ENCODE results near the gene RWDD3.

The RWDD3 gene

GRCh38 chr1:95249916-95250315, 15.9 kb downstream of the RWDD3 start:
- Histone ChIP-seq H3K27ac (ENCODE audit: low read length) (no peak overlapping the region), H3K27me3 (ENCODE audit: control insufficient read depth, insufficient read depth, low read length) (no peaks in the 10 kb centered on the region), H3K4me3 (ENCODE audit: low read length) (no peak overlapping the region), H3K4me1 (ENCODE audit: control insufficient read depth, insufficient read depth, low read length) (no peaks in the 10 kb centered on the region), H3K36me3 (ENCODE audit: control insufficient read depth, insufficient read depth, low read length) (no peaks in the 10 kb centered on the region), H3K9me3 (ENCODE audit: control insufficient read depth, insufficient read depth, low read length) (no peaks in the 10 kb centered on the region)
- DNase-seq (ENCODE audit: low read depth, low spot score) = no peak
- WGBS (ENCODE audit: insufficient coverage, insufficient read length) = no CpG with 5 or more reads among the region's 1 CpG

DNA sequence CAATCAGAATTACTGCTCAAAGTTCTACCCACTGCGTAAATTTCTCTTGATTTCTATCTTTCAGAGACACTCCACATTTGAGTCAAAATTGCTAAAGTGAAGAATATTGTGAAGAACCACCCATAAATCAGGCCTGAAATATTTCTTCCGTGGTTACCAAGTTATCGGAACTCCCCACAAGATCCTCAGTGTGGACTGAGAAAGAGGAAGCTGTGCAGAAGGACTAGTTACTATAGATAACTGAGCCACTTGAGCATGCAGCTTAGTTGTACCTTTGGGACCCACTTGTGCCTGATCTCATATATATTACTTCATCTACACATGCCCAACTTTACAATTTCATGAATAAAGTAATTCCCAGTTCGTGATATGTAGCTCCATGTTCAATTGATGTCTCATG, 18.4 kb downstream of the RWDD3 start:
- Histone ChIP-seq H3K9me3 (ENCODE audit: control insufficient read depth, insufficient read depth, low read length) (no peaks in the 10 kb centered on the region), H3K4me3 (ENCODE audit: low read length) (no peak overlapping the region), H3K27me3 (ENCODE audit: control insufficient read depth, insufficient read depth, low read length) (no peaks in the 10 kb centered on the region), H3K36me3 (ENCODE audit: control insufficient read depth, insufficient read depth, low read length) (no peaks in the 10 kb centered on the region), H3K27ac (ENCODE audit: low read length) (no peak overlapping the region), H3K4me1 (ENCODE audit: control insufficient read depth, insufficient read depth, low read length) (no peaks in the 10 kb centered on the region)
- WGBS (ENCODE audit: insufficient coverage, insufficient read length) = no CpG with 5 or more reads among the region's 4 CpGs
- DNase-seq (ENCODE audit: low read depth, low spot score) = no peak

DNA sequence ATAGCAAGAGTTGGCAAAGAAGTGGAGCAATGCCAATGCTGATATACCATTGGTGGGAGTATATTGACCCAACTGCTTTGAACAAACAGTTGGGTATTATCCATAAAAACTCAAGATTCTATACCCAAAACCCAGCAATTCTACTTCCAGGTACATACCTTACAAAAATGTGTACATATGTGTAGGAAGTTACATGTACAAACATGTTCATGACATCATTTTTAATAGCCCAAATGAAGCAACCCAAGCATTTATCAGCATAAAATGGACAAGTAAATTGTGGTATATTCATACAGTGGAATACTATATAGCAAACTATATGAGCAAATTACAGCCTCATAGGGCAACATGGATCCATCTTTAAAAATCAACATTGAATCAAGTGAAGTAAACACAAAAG, 20.9 kb downstream of the RWDD3 start:
- DNase-seq (ENCODE audit: low read depth, low spot score) = no peak
- Histone ChIP-seq H3K36me3 (ENCODE audit: control insufficient read depth, insufficient read depth, low read length) (no peaks in the 10 kb centered on the region), H3K27me3 (ENCODE audit: control insufficient read depth, insufficient read depth, low read length) (no peaks in the 10 kb centered on the region), H3K4me1 (ENCODE audit: control insufficient read depth, insufficient read depth, low read length) (no peaks in the 10 kb centered on the region), H3K4me3 (ENCODE audit: low read length) (no peak overlapping the region), H3K9me3 (ENCODE audit: control insufficient read depth, insufficient read depth, low read length) (no peaks in the 10 kb centered on the region), H3K27ac (ENCODE audit: low read length) (no peak overlapping the region)

DNA sequence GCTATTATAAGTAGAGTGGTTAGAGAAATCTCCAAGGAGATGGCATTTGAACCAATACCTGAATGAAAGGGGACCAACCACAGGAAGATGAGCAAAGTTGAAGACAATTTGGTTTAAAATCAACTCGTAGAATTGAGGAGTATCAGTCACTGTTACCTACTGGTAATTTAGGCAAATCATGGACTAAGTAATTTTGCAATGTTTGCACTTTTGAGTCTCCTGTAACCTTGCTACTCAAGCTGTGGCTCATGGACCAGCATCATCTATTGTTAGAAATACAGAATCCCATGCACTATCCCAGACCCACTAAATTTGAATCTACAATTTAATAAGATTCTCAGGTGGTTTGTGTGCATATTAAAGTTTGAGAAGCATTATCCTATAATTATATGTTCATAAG, 21.8 kb downstream of the RWDD3 start:
- Histone ChIP-seq H3K27me3 (ENCODE audit: control insufficient read depth, insufficient read depth, low read length) (no peaks in the 10 kb centered on the region), H3K4me3 (ENCODE audit: low read length) (no peak overlapping the region), H3K4me1 (ENCODE audit: control insufficient read depth, insufficient read depth, low read length) (no peaks in the 10 kb centered on the region), H3K9me3 (ENCODE audit: control insufficient read depth, insufficient read depth, low read length) (no peaks in the 10 kb centered on the region), H3K27ac (ENCODE audit: low read length) (no peak overlapping the region), H3K36me3 (ENCODE audit: control insufficient read depth, insufficient read depth, low read length) (no peaks in the 10 kb centered on the region)
- DNase-seq (ENCODE audit: low read depth, low spot score) = no peak
- no CpG with 5 or more reads among the region's 1 CpG for WGBS (ENCODE audit: insufficient coverage, insufficient read length)

DNA sequence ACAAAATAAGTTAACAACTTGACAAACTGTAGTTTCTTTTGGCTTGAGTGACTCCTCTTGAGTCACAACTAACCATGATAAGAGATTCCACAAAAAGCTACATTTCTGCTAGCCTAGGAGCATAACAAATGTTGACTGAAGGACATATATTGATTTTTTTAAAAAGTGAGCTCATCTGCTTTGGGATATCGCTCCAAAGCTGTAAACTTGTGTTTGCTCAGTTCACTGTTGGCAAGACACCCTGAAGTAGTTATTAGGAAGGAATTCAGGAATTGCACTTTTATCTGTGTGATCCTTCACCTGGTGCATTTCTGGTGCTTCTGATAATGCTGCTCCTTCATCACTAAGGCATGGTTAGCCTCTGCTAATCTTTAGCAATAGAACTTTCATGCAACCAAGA, 23.7 kb downstream of the RWDD3 start:
- no peaks in the 10 kb centered on the region for H3K4me1 ChIP-seq (ENCODE audit: control insufficient read depth, insufficient read depth, low read length)
- H3K27me3 ChIP-seq (ENCODE audit: control insufficient read depth, insufficient read depth, low read length) = no peaks in the 10 kb centered on the region
- no peaks in the 10 kb centered on the region for H3K36me3 ChIP-seq (ENCODE audit: control insufficient read depth, insufficient read depth, low read length)
- no peaks in the 10 kb centered on the region for H3K9me3 ChIP-seq (ENCODE audit: control insufficient read depth, insufficient read depth, low read length)
- no peak overlapping the region for H3K4me3 ChIP-seq (ENCODE audit: low read length)
- H3K27ac ChIP-seq (ENCODE audit: low read length) = no peak overlapping the region
- no CpG with 5 or more reads among the region's 1 CpG for whole genome bisulfite sequencing (ENCODE audit: insufficient coverage, insufficient read length)
- DNase-seq (ENCODE audit: low read depth, low spot score) = no peak

DNA sequence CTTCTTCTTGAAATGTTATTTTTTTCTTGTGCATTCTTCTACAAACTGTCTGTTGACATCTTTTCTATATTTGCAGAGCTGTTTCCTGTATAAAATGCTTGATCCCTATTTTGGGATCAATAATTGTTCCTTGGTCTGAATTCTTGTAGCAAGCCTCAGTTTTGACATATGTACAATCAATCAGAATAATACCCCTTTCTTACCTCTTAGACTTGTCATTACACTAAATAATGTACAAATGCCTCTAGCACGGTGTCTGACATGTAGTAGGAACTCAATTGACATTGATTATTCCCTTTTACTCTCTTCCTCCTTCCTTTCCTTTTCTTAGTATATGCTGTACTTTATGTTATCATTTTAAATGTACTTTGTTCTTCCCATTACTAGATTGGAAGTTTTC, 25.2 kb downstream of the RWDD3 start:
- DNase-seq (ENCODE audit: low read depth, low spot score) = no peak
- Histone ChIP-seq H3K4me1 (ENCODE audit: control insufficient read depth, insufficient read depth, low read length) (no peaks in the 10 kb centered on the region), H3K4me3 (ENCODE audit: low read length) (no peak overlapping the region), H3K27me3 (ENCODE audit: control insufficient read depth, insufficient read depth, low read length) (no peaks in the 10 kb centered on the region), H3K27ac (ENCODE audit: low read length) (no peak overlapping the region), H3K36me3 (ENCODE audit: control insufficient read depth, insufficient read depth, low read length) (no peaks in the 10 kb centered on the region), H3K9me3 (ENCODE audit: control insufficient read depth, insufficient read depth, low read length) (no peaks in the 10 kb centered on the region; the same call in 1 of the 2 replicates)
- no CpG with 5 or more reads among the region's 1 CpG for WGBS (ENCODE audit: insufficient coverage, insufficient read length)

- Histone ChIP-seq H3K9me3 (ENCODE audit: control insufficient read depth, insufficient read depth, low read length) (no peaks in the 10 kb centered on the region; the same call in 1 of the 2 replicates), H3K36me3 (ENCODE audit: control insufficient read depth, insufficient read depth, low read length) (no peaks in the 10 kb centered on the region), H3K27ac (ENCODE audit: low read length) (no peak overlapping the region), H3K4me3 (ENCODE audit: low read length) (no peak overlapping the region), H3K27me3 (ENCODE audit: control insufficient read depth, insufficient read depth, low read length) (no peaks in the 10 kb centered on the region), H3K4me1 (ENCODE audit: control insufficient read depth, insufficient read depth, low read length) (no peaks in the 10 kb centered on the region)
- no peak for DNase-seq (ENCODE audit: low read depth, low spot score)
- WGBS (ENCODE audit: insufficient coverage, insufficient read length) = no CpG with 5 or more reads among the region's 4 CpGs
These were observed 28.9 kb downstream of the RWDD3 start for GRCh38 chr1:95262913-95263312.

- no CpG with 5 or more reads among the region's 5 CpGs for WGBS (ENCODE audit: insufficient coverage, insufficient read length)
- no peak overlapping the region for H3K27ac ChIP-seq (ENCODE audit: low read length)
- no peaks in the 10 kb centered on the region for H3K27me3 ChIP-seq (ENCODE audit: control insufficient read depth, insufficient read depth, low read length)
- DNase-seq (ENCODE audit: low read depth, low spot score) = no peak
- no peaks in the 10 kb centered on the region; the same call in 1 of the 2 replicates for H3K9me3 ChIP-seq (ENCODE audit: control insufficient read depth, insufficient read depth, low read length)
- no peaks in the 10 kb centered on the region for H3K4me1 ChIP-seq (ENCODE audit: control insufficient read depth, insufficient read depth, low read length)
- H3K36me3 ChIP-seq (ENCODE audit: control insufficient read depth, insufficient read depth, low read length) = no peaks in the 10 kb centered on the region
- H3K4me3 ChIP-seq (ENCODE audit: low read length) = no peak overlapping the region
These were observed 29.4 kb downstream of the RWDD3 start for GRCh38 chr1:95263450-95263849.

GRCh38 chr1:95265106-95265505, 31.1 kb downstream of the RWDD3 start:
- Histone ChIP-seq H3K4me1 (ENCODE audit: control insufficient read depth, insufficient read depth, low read length) (no peaks in the 10 kb centered on the region), H3K36me3 (ENCODE audit: control insufficient read depth, insufficient read depth, low read length) (no peaks in the 10 kb centered on the region), H3K27me3 (ENCODE audit: control insufficient read depth, insufficient read depth, low read length) (no peaks in the 10 kb centered on the region), H3K9me3 (ENCODE audit: control insufficient read depth, insufficient read depth, low read length) (no peaks in the 10 kb centered on the region; the same call in 1 of the 2 replicates), H3K27ac (ENCODE audit: low read length) (no peak overlapping the region), H3K4me3 (ENCODE audit: low read length) (no peak overlapping the region)
- no CpG with 5 or more reads among the region's 2 CpGs for WGBS (ENCODE audit: insufficient coverage, insufficient read length)
- no peak for DNase-seq (ENCODE audit: low read depth, low spot score)

GRCh38 chr1:95276429-95276828, 42.4 kb downstream of the RWDD3 start:
- H3K9me3 ChIP-seq (ENCODE audit: control insufficient read depth, insufficient read depth, low read length) = no peaks in the 10 kb centered on the region
- WGBS (ENCODE audit: insufficient coverage, insufficient read length) = no CpG with 5 or more reads among the region's 7 CpGs
- no peak for DNase-seq (ENCODE audit: low read depth, low spot score)
- no peaks in the 10 kb centered on the region for H3K36me3 ChIP-seq (ENCODE audit: control insufficient read depth, insufficient read depth, low read length)
- H3K4me1 ChIP-seq (ENCODE audit: control insufficient read depth, insufficient read depth, low read length) = no peaks in the 10 kb centered on the region
- H3K4me3 ChIP-seq (ENCODE audit: low read length) = no peak overlapping the region
- H3K27me3 ChIP-seq (ENCODE audit: control insufficient read depth, insufficient read depth, low read length) = no peaks in the 10 kb centered on the region
- H3K27ac ChIP-seq (ENCODE audit: low read length) = no peak overlapping the region

- H3K27ac ChIP-seq (ENCODE audit: low read length) = no peak overlapping the region
- no peaks in the 10 kb centered on the region for H3K4me1 ChIP-seq (ENCODE audit: control insufficient read depth, insufficient read depth, low read length)
- H3K27me3 ChIP-seq (ENCODE audit: control insufficient read depth, insufficient read depth, low read length) = no peaks in the 10 kb centered on the region
- no peak overlapping the region for H3K4me3 ChIP-seq (ENCODE audit: low read length)
- WGBS (ENCODE audit: insufficient coverage, insufficient read length) = no CpG with 5 or more reads among the region's 4 CpGs
- no peaks in the 10 kb centered on the region for H3K36me3 ChIP-seq (ENCODE audit: control insufficient read depth, insufficient read depth, low read length)
- H3K9me3 ChIP-seq (ENCODE audit: control insufficient read depth, insufficient read depth, low read length) = no peaks in the 10 kb centered on the region
- DNase-seq (ENCODE audit: low read depth, low spot score) = no peak
These were observed 44.4 kb downstream of the RWDD3 start for GRCh38 chr1:95278173-95279006.
